Activated gamma-delta T cell (primary cell): ENCODE measurements around the gene TUBGCP4.
"Not testable (repeated sequence)": the region's sequence is repeated elsewhere in the genome, so short reads cannot be mapped to it uniquely, and the experiment has no call there.

Source experiments
- DNase-seq: peaks from one replicate; lab custom pipeline; 2025; lab: John Stamatoyannopoulos, UW
- total RNA-seq, 2 donors: gene quantifications; one replicate each; lab custom pipeline; 2026; lab: John Stamatoyannopoulos, UW

The TUBGCP4 gene
- 15.9 to 20.1 reads per million in 2 donors for total RNA-seq

- peak; percentile 64 for DNase-seq
Observed at GRCh38 chr15:43370975-43371974, at the start of gene TUBGCP4, which contains the start of gene ZSCAN29. Gene TUBGCP4 (plus strand): TSS chr15:43371101. CDS start chr15:43371355, 254 bp downstream. Gene ZSCAN29 (minus strand): TSS chr15:43371043. CDS start chr15:43369913, 1,130 bp downstream.

GRCh38 chr15:43325039-43325684, 45.7 kb upstream of the TUBGCP4 start:
- DNase-seq = no peak

- DNase-seq = peak; percentile 16
Observed at GRCh38 chr15:43329217-43329959, 41.5 kb upstream of the TUBGCP4 start.

GRCh38 chr15:43329960-43330779, 40.7 kb upstream of the TUBGCP4 start, which contains the start of gene LCMT2:
Gene LCMT2 (minus strand): TSS chr15:43330573. CDS start chr15:43330489, 84 bp downstream.
- DNase-seq = peak; percentile 67

GRCh38 chr15:43330780-43331087, 40.2 kb upstream of the TUBGCP4 start:
- DNase-seq = no peak

- no peak for DNase-seq
Observed at GRCh38 chr15:43346305-43346704, 24.6 kb upstream of the TUBGCP4 start.

- DNase-seq = no peak
Observed at GRCh38 chr15:43347114-43347513, 23.8 kb upstream of the TUBGCP4 start.

- DNase-seq = no peak
Observed at GRCh38 chr15:43352693-43353382, 18.1 kb upstream of the TUBGCP4 start.

GRCh38 chr15:43360821-43361220, 10.1 kb upstream of the TUBGCP4 start:
- no peak for DNase-seq

- DNase-seq = no peak
Observed at GRCh38 chr15:43361313-43361903, 9.5 kb upstream of the TUBGCP4 start.

GRCh38 chr15:43370310-43370974, 459 bp upstream of the TUBGCP4 start:
- DNase-seq = no peak

GRCh38 chr15:43376017-43376705, 5.3 kb downstream of the TUBGCP4 start:
- no peak for DNase-seq

- no peak for DNase-seq
Observed at GRCh38 chr15:43378601-43379000, 7.7 kb downstream of the TUBGCP4 start.

- DNase-seq = no peak
Observed at GRCh38 chr15:43382310-43382709, 11.4 kb downstream of the TUBGCP4 start.

GRCh38 chr15:43383070-43383469, 12.2 kb downstream of the TUBGCP4 start:
- no peak for DNase-seq

- no peak for DNase-seq
Observed at GRCh38 chr15:43390723-43391122, 19.8 kb downstream of the TUBGCP4 start.

- not testable (repeated sequence) for DNase-seq
Observed at GRCh38 chr15:43393592-43393991, 22.7 kb downstream of the TUBGCP4 start.

GRCh38 chr15:43402255-43402654, 31.4 kb downstream of the TUBGCP4 start:
- no peak for DNase-seq

- DNase-seq = no peak
Observed at GRCh38 chr15:43403616-43404015, 32.7 kb downstream of the TUBGCP4 start.
